Endodermal cell (in vitro differentiated cells): ENCODE data around the gene TAT. TPM values are rescaled to one million over a fixed set of nuclear protein-coding genes. Genes with fewer than 3 reads are reported as not detected.
"Not testable (repeated sequence)": the region's sequence is repeated elsewhere in the genome, so short reads cannot be mapped to it uniquely, and the experiment has no call there.

Source experiments
- DNase-seq: peaks from one replicate; pipeline ENCODE4 v3.0.0-alpha.2; 2017
- H3K27ac ChIP-seq: 2 replicates; pipeline ENCODE4 v1.5.1; 2013; ENCODE audit warnings: mild to moderate bottlenecking, low read depth, low read length, moderate library complexity
- H3K27me3 ChIP-seq: 2 replicates; pipeline ENCODE4 v1.6.1; 2013; ENCODE audit warnings: mild to moderate bottlenecking, low read length, moderate library complexity; ENCODE audit not compliant: insufficient read depth, control insufficient read depth, poor library complexity, severe bottlenecking
- H3K36me3 ChIP-seq: 2 replicates; pipeline ENCODE4 v1.7.0; 2013; ENCODE audit warnings: mild to moderate bottlenecking, low read length, moderate library complexity; ENCODE audit not compliant: control insufficient read depth, insufficient read depth
- H3K4me1 ChIP-seq: one replicate; pipeline ENCODE4 v1.7.0; 2013; ENCODE audit warnings: low read length; ENCODE audit not compliant: control insufficient read depth, insufficient read depth
- H3K4me3 ChIP-seq: 2 replicates; pipeline ENCODE4 v1.5.1; 2013; ENCODE audit warnings: mild to moderate bottlenecking, low read length, moderate library complexity
- H3K9ac ChIP-seq: 2 replicates; pipeline ENCODE4 v1.6.1; 2013; ENCODE audit warnings: mild to moderate bottlenecking, low read length, moderate library complexity; ENCODE audit not compliant: poor library complexity, severe bottlenecking; ENCODE audit errors: extremely low read depth
- H3K9me3 ChIP-seq: 2 replicates; pipeline ENCODE4 v1.6.1; 2013; ENCODE audit warnings: mild to moderate bottlenecking, low read length, moderate library complexity; ENCODE audit not compliant: control insufficient read depth
- H3K27ac Mint-ChIP-seq: 2 replicates; pipeline ENCODE4 v1.8.0; 2020; ENCODE audit warnings: mixed read lengths
- H3K27me3 Mint-ChIP-seq: 2 replicates; pipeline ENCODE4 v1.8.0; 2021; ENCODE audit warnings: mild to moderate bottlenecking, mixed read lengths; ENCODE audit not compliant: insufficient read depth
- H3K36me3 Mint-ChIP-seq: 2 replicates; pipeline ENCODE4 v1.8.0; 2020; ENCODE audit warnings: low read depth, mixed read lengths
- H3K4me1 Mint-ChIP-seq: 2 replicates; pipeline ENCODE4 v1.8.0; 2020; ENCODE audit warnings: mixed read lengths
- H3K4me3 Mint-ChIP-seq: 2 replicates; pipeline ENCODE4 v1.8.0; 2020; ENCODE audit warnings: mild to moderate bottlenecking, moderate library complexity, mixed read lengths
- H3K9me3 Mint-ChIP-seq: 2 replicates; pipeline ENCODE4 v1.8.0; 2020; ENCODE audit warnings: mild to moderate bottlenecking, mixed read lengths
- WGBS, 2 experiments: methylation state at CpG; one replicate each; pipeline versions ENCODE4 v1.1.5 to v1.1.7; 2013; ENCODE audit warnings: missing lambda C conversion rate in 2 of 2, mixed read lengths in 1 of 2; ENCODE audit not compliant: insufficient coverage in 1 of 2, insufficient read length in 1 of 2; 5-methylcytosine and 5-hydroxymethylcytosine counted together
- total RNA-seq, 2 donors: library from RNA; stranded (reverse); fragmentation: NEBNext Ultra II Directional in 1 of 2; extraction: Animal tissue kit (Norgen Biotek cat#: 25700) in 1 of 2; gene quantifications; 2 replicates in 1 of 2; 3 replicates in 1 of 2; pipeline ENCODE4 v1.2.1, GENCODE V29; 2021
- TF ChIP-seq, protein P1 (sequence below): fragments of 200-600 bp; sonication (generic); conservative IDR thresholded peaks from 2 replicates; pipeline ENCODE4 v1.5.0; 2021; ENCODE audit warnings: antibody characterized with exemption, mild to moderate bottlenecking

The TAT gene
- total RNA-seq, 2 donors from 2014 or later, result 0.07 TPM; not detected in 1

DNA sequence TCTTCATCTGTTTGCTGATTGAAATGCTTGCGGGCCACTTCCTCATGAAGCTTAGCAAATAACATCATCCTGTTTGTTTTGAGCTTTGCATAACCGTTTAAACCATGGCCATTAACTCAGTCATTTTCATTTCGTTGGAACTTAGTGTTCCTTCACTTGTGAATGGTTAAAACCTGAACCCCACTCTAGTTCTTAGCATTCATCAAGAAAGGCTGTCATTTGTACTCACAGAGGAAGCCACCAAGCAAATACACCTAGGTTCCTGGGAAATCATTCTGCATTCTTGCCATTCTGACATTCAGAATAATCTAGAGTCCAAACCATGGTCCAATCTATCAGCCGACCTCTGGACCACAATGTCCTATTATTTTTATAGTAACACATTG is 8.4 kb upstream of the TAT start:
- Histone ChIP-seq H3K9me3 (no peaks in the 10 kb centered on the region), H3K9ac (no peak overlapping the region), H3K4me3 (no peak overlapping the region), H3K27me3 (no peaks in the 10 kb centered on the region), H3K27ac (no peak overlapping the region), H3K4me1 (no peaks in the 10 kb centered on the region), H3K36me3 (no peaks in the 10 kb centered on the region)
- Mint-ChIP-seq H3K4me3 (no peak overlapping the region), H3K9me3 (peaks cover 16% of the 10 kb centered on the region), H3K36me3 (no peaks in the 10 kb centered on the region), H3K4me1 (peaks cover 7% of the 10 kb centered on the region), H3K27ac (no peak overlapping the region), H3K27me3 (peaks cover 10% of the 10 kb centered on the region)
- DNase-seq, result no peak
- 74 to 79% methylated on average over 3 of the region's 4 CpGs for WGBS, 2 experiments
- TF ChIP-seq, protein P1, sequence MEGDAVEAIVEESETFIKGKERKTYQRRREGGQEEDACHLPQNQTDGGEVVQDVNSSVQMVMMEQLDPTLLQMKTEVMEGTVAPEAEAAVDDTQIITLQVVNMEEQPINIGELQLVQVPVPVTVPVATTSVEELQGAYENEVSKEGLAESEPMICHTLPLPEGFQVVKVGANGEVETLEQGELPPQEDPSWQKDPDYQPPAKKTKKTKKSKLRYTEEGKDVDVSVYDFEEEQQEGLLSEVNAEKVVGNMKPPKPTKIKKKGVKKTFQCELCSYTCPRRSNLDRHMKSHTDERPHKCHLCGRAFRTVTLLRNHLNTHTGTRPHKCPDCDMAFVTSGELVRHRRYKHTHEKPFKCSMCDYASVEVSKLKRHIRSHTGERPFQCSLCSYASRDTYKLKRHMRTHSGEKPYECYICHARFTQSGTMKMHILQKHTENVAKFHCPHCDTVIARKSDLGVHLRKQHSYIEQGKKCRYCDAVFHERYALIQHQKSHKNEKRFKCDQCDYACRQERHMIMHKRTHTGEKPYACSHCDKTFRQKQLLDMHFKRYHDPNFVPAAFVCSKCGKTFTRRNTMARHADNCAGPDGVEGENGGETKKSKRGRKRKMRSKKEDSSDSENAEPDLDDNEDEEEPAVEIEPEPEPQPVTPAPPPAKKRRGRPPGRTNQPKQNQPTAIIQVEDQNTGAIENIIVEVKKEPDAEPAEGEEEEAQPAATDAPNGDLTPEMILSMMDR, result no peak

DNA sequence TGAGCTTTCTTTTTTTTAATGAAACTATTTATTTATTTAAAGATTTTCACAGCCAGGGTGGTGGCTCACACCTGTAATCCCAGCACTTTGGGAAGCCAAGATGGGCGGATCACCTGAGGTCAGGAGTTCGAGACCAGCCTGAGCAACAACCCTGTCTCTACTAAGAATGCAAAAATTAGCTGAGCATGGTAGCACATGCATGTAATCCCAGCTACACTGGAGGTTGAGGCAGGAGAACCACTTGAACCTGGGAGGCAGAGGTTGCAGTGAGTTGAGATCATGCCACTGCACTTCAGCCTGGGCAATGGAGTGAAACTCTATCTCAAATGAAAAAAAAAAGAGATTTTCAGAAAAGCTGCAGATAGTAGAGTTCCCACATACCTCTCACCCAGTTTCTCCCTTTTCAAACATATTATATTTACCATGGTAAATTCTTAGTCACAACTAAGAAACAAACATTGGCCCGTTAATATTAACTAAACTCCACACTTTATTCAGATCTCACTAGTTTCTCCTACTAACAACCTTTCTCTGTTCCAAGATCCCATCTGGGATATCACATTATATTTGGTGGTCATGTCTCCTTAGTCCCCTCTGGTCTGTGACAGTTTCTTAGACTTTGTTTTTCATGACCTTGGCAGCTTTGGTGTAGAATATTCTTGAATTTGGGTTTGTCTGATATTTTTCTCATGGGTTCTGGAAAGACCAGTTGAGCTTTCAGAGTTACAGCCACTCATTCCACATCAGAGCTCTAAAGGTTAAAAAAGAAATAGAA is 7.8 kb upstream of the TAT start:
- no peak for DNase-seq
- peaks cover 12% of the 10 kb centered on the region for H3K27me3 Mint-ChIP-seq
- WGBS, 2 experiments, result 85% methylated on average over 3 of the region's 3 CpGs
- no peaks in the 10 kb centered on the region for H3K9me3 ChIP-seq
- no peak overlapping the region for H3K27ac Mint-ChIP-seq
- no peak overlapping the region for H3K9ac ChIP-seq
- H3K27me3 ChIP-seq, result no peaks in the 10 kb centered on the region
- peaks cover 7% of the 10 kb centered on the region for H3K4me1 Mint-ChIP-seq
- H3K27ac ChIP-seq, result no peak overlapping the region
- no peaks in the 10 kb centered on the region for H3K36me3 ChIP-seq
- H3K4me3 Mint-ChIP-seq, result no peak overlapping the region
- no peaks in the 10 kb centered on the region for H3K36me3 Mint-ChIP-seq
- H3K9me3 Mint-ChIP-seq, result peaks cover 16% of the 10 kb centered on the region
- H3K4me1 ChIP-seq, result no peaks in the 10 kb centered on the region
- TF ChIP-seq, protein P1, result no peak
- no peak overlapping the region for H3K4me3 ChIP-seq

DNA sequence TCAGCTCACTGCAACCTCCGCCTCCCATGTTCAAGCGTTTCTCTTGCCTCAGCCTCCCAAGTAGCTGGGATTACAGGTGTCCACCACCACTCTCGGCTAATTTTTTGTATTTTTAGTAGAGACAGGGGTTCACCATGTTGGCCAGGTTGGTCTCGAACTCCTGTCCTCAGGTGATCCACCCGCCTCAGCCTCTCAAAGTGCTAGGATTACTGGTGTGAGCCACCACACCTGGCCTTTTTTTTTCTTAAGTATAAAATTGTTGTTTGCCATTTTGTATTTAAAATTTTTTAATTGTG is 5.6 kb upstream of the TAT start:
- WGBS, 2 experiments, result 88 to 90% methylated on average over 3 to 5 of the region's 5 CpGs
- not testable (repeated sequence) for H3K4me3 ChIP-seq, H3K4me1 Mint-ChIP-seq, H3K27me3 ChIP-seq, H3K9me3 ChIP-seq, DNase-seq, H3K36me3 ChIP-seq, H3K4me1 ChIP-seq, H3K27ac ChIP-seq, H3K9me3 Mint-ChIP-seq, H3K27ac Mint-ChIP-seq, H3K4me3 Mint-ChIP-seq, H3K36me3 Mint-ChIP-seq, H3K9ac ChIP-seq
- peaks cover 11% of the 10 kb centered on the region for H3K27me3 Mint-ChIP-seq

DNA sequence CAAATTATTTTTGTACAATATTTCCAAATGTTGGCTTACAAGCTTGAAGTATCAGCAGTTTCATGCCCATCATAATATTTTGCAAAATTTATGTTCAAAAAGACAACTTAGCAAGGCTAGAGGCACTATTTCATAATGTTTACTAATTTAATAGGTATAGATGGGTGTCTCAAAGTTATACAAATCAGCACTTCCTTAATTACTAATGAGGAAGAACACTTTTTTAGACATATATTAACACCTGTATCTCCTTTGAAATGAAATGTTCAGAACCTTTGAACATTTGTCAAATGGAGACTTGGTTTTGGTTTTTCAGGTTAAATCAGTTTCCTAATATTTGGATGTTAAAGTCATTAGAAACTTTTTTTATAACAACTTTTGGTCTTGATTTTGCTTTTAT is 2.2 kb downstream of the TAT start:
- Histone ChIP-seq H3K4me3 (no peak overlapping the region), H3K4me1 (peaks cover 5% of the 10 kb centered on the region), H3K36me3 (no peaks in the 10 kb centered on the region), H3K27me3 (peaks cover 8% of the 10 kb centered on the region), H3K9me3 (no peaks in the 10 kb centered on the region), H3K9ac (no peak overlapping the region), H3K27ac (no peak overlapping the region)
- Mint-ChIP-seq H3K36me3 (no peaks in the 10 kb centered on the region), H3K27me3 (peaks cover 19% of the 10 kb centered on the region), H3K27ac (no peak overlapping the region), H3K9me3 (no peaks in the 10 kb centered on the region), H3K4me3 (no peak overlapping the region), H3K4me1 (peaks cover 4% of the 10 kb centered on the region)
- TF ChIP-seq, protein P1, result no peak
- DNase-seq, result no peak
